Erythroblast (primary cell): ENCODE results near the gene HNRNPC.

ENCODE experiments used
- GATA1 ChIP-seq: IDR thresholded peaks from 2 replicates; pipeline ENCODE4 v1.6.1; 2011; ENCODE audit warnings: low read depth, mild to moderate bottlenecking, control low read depth, low read length, moderate library complexity
- POLR2A ChIP-seq: IDR thresholded peaks from 2 replicates; pipeline ENCODE4 v1.6.1; 2011; ENCODE audit warnings: mild to moderate bottlenecking, low read length

DNA sequence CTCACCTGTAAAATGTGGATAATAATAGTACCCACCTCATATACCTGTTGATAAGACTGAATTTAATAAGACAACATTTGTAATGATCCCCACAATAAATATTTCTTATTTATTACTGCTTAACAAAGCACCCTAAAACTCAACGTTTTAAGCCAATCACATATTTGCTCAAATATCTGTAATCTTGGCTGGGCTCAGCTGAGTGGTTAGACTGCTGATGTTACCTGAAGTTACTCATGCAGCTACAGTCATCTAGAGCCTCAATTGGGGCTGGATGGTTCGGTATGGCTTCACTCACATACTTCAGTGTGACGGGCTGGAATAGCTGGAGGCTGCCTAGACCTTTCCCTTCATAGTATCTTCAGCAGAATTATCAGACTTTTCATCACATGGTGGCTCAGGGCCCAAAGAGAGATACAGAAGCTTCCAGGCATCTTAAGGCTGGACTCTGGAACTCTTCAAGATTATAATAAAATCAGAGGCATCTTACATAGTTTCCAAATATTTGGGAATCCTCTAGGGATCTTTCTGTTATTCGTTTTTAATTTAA is 109.1 kb downstream of the HNRNPC start:
- TF ChIP-seq POLR2A: no peak
- TF ChIP-seq GATA1: no peak
